ENCODE measurements around the gene NRBP1. TPM values are rescaled to one million over a fixed set of nuclear protein-coding genes. Genes with fewer than 3 reads are reported as not detected.
A peak's percentile ranks its signal among the peaks of the same experiment; 100 is the strongest.

NRBP1 gene
- total RNA-seq, 1 experiment from 2014 or later = 169 TPM

- no peaks in the 10 kb centered on the region for H3K36me3 Mint-ChIP-seq (ENCODE audit: insufficient read depth, unreplicated experiment)
- H3K27ac Mint-ChIP-seq (ENCODE audit: unreplicated experiment) = no peak overlapping the region
- no peak overlapping the region for H3K4me3 ChIP-seq (ENCODE audit: low read depth, low read length)
- ChIA-PET CTCF (no interaction called here), POLR2A (no interaction called here)
- TF ChIP-seq, protein P1, sequence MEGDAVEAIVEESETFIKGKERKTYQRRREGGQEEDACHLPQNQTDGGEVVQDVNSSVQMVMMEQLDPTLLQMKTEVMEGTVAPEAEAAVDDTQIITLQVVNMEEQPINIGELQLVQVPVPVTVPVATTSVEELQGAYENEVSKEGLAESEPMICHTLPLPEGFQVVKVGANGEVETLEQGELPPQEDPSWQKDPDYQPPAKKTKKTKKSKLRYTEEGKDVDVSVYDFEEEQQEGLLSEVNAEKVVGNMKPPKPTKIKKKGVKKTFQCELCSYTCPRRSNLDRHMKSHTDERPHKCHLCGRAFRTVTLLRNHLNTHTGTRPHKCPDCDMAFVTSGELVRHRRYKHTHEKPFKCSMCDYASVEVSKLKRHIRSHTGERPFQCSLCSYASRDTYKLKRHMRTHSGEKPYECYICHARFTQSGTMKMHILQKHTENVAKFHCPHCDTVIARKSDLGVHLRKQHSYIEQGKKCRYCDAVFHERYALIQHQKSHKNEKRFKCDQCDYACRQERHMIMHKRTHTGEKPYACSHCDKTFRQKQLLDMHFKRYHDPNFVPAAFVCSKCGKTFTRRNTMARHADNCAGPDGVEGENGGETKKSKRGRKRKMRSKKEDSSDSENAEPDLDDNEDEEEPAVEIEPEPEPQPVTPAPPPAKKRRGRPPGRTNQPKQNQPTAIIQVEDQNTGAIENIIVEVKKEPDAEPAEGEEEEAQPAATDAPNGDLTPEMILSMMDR (IDR thresholded peaks at IDR 0.05; ENCODE audit: insufficient read depth in 1 of 2, low read depth in 1 of 2, low read length in 1 of 2, severe bottlenecking in 1 of 2, unreplicated experiment in 1 of 2) = no peak
- H3K4me1 Mint-ChIP-seq (ENCODE audit: low read depth, unreplicated experiment) = no peaks in the 10 kb centered on the region
- H3K4me1 ChIP-seq = no peaks in the 10 kb centered on the region
- no peaks in the 10 kb centered on the region for H3K27me3 ChIP-seq (replicated peaks; ENCODE audit: control insufficient read depth, insufficient read depth, low read length)
- H3K9me3 ChIP-seq = no peaks in the 10 kb centered on the region
- no peaks in the 10 kb centered on the region for H3K27me3 Mint-ChIP-seq (ENCODE audit: insufficient read depth, unreplicated experiment)
- no peaks in the 10 kb centered on the region for H3K9me3 Mint-ChIP-seq (ENCODE audit: unreplicated experiment)
- no peak overlapping the region for H3K4me3 Mint-ChIP-seq (ENCODE audit: unreplicated experiment)
- no TSS peak for BruUV-seq (replicated peaks)
- intact Hi-C loops (cut with micrococcal nuclease; ENCODE audit: unreplicated experiment) = no loop called here
- no peak for DNase-seq
- no peaks in the 10 kb centered on the region for H3K36me3 ChIP-seq (ENCODE audit: control insufficient read depth, insufficient read depth, low read length)
Measured at GRCh38 chr2:27471961-27472360, 43.5 kb downstream of the NRBP1 start.

DNA sequence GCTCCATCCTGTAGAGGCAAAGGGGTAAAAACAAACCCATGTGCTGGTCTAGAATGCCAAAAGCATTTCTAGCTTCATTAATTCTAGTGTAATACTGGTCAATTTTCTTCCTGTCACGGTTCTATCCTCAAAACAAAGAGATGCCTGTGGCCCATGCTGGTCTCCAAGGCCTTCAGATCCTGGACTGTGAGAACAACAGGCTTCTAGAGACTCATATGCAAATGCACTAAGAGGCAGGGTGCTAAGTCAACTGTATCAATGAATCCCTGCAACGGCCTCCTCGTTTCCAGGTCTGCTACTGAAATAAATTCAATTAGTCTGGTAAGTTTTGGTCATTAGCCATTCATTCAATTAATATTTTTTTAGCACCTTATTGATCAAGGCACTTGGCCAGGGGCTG lies 57.1 kb downstream of the NRBP1 start:
- no peak for DNase-seq
- H3K4me3 Mint-ChIP-seq (ENCODE audit: unreplicated experiment) = no peak overlapping the region
- no peaks in the 10 kb centered on the region for H3K27me3 ChIP-seq (replicated peaks; ENCODE audit: control insufficient read depth, insufficient read depth, low read length)
- H3K9me3 Mint-ChIP-seq (ENCODE audit: unreplicated experiment) = no peaks in the 10 kb centered on the region
- TF ChIP-seq, protein P1 (IDR thresholded peaks at IDR 0.05; ENCODE audit: insufficient read depth in 1 of 2, low read depth in 1 of 2, low read length in 1 of 2, severe bottlenecking in 1 of 2, unreplicated experiment in 1 of 2) = no peak
- POLR2A ChIA-PET = no interaction called here
- intact Hi-C loops (cut with micrococcal nuclease; ENCODE audit: unreplicated experiment) = no loop called here
- H3K36me3 Mint-ChIP-seq (ENCODE audit: insufficient read depth, unreplicated experiment) = peaks cover 7% of the 10 kb centered on the region
- peaks cover 6% of the 10 kb centered on the region for H3K4me1 Mint-ChIP-seq (ENCODE audit: low read depth, unreplicated experiment)
- H3K9me3 ChIP-seq = no peaks in the 10 kb centered on the region
- BruUV-seq (replicated peaks) = no TSS peak
- CTCF ChIA-PET = no interaction called here
- no peaks in the 10 kb centered on the region for H3K36me3 ChIP-seq (ENCODE audit: control insufficient read depth, insufficient read depth, low read length)
- H3K4me1 ChIP-seq = 0 out of 2 replicates have a peak, but pooled peaks cover 5% of the 10 kb centered on the region
- no peaks in the 10 kb centered on the region for H3K27me3 Mint-ChIP-seq (ENCODE audit: insufficient read depth, unreplicated experiment)
- no peak overlapping the region for H3K4me3 ChIP-seq (ENCODE audit: low read depth, low read length)
- no peak overlapping the region for H3K27ac Mint-ChIP-seq (ENCODE audit: unreplicated experiment)

- H3K9me3 Mint-ChIP-seq (ENCODE audit: unreplicated experiment) = no peaks in the 10 kb centered on the region
- CTCF ChIA-PET = no interaction called here
- intact Hi-C loops (cut with micrococcal nuclease; ENCODE audit: unreplicated experiment) = loop anchor here (1.0 to 2.0 kb wide), 2 partner anchors 46 to 60 kb away; partner anchors contain the start of gene KRTCAP3
- peaks cover 2% of the 10 kb centered on the region for H3K27me3 Mint-ChIP-seq (ENCODE audit: insufficient read depth, unreplicated experiment)
- H3K36me3 Mint-ChIP-seq (ENCODE audit: insufficient read depth, unreplicated experiment) = peaks cover 7% of the 10 kb centered on the region
- peak overlapping the region; percentile 92 for H3K27ac Mint-ChIP-seq (ENCODE audit: unreplicated experiment)
- peak in 1 of 2 experiments; percentile 37 for DNase-seq
- Histone ChIP-seq H3K9me3 (no peaks in the 10 kb centered on the region), H3K4me1 (0 out of 2 replicates have a peak, but pooled peaks cover 5% of the 10 kb centered on the region), H3K36me3 (ENCODE audit: control insufficient read depth, insufficient read depth, low read length) (no peaks in the 10 kb centered on the region), H3K27me3 (replicated peaks; ENCODE audit: control insufficient read depth, insufficient read depth, low read length) (no peaks in the 10 kb centered on the region), H3K4me3 (ENCODE audit: low read depth, low read length) (peak overlapping the region; percentile 46)
- peak overlapping the region; percentile 85 for H3K4me3 Mint-ChIP-seq (ENCODE audit: unreplicated experiment)
- POLR2A ChIA-PET = no interaction called here
- BruUV-seq (replicated peaks) = no TSS peak
- TF ChIP-seq, protein P1 (IDR thresholded peaks at IDR 0.05; ENCODE audit: insufficient read depth in 1 of 2, low read depth in 1 of 2, low read length in 1 of 2, severe bottlenecking in 1 of 2, unreplicated experiment in 1 of 2) = no peak
- H3K4me1 Mint-ChIP-seq (ENCODE audit: low read depth, unreplicated experiment) = peaks cover 6% of the 10 kb centered on the region
Measured at GRCh38 chr2:27489118-27489497, 60.7 kb downstream of the NRBP1 start.

All from Caco-2 (cell line).